Measurements from ENCODE around the gene LHX2. TPM values are rescaled to one million over a fixed set of nuclear protein-coding genes. Genes with fewer than 3 reads are reported as not detected.

Gene LHX2
- total and polyA plus RNA-seq, 5 donors, result 0.07 to 0.17 TPM; not detected in 3

- Histone ChIP-seq H3K4me3 (ENCODE audit: low read length) (no peak overlapping the region), H3K27me3 (ENCODE audit: control insufficient read depth, insufficient read depth) (no peaks in the 10 kb centered on the region), H3K27ac (ENCODE audit: low read length) (no peak overlapping the region), H3K4me1 (ENCODE audit: control insufficient read depth, insufficient read depth, low read length) (peaks cover 8% of the 10 kb centered on the region), H3K9me3 (ENCODE audit: control insufficient read depth, low read length) (no peaks in the 10 kb centered on the region)
- intact Hi-C loops (cut with DNase I), result no loop called here
- WGBS, result 5% methylated on average over 25 of the region's 25 CpGs
- ATAC-seq, result no peak
- DNase-seq, result no peak
These were observed 3.8 kb upstream of the LHX2 start for GRCh38 chr9:124007565-124008302.

- intact Hi-C loops (cut with DNase I), result no loop called here
- DNase-seq, result no peak
- 2% methylated on average over 38 of the region's 38 CpGs for WGBS
- Histone ChIP-seq H3K9me3 (ENCODE audit: control insufficient read depth, low read length) (no peaks in the 10 kb centered on the region), H3K27ac (ENCODE audit: low read length) (no peak overlapping the region), H3K27me3 (ENCODE audit: control insufficient read depth, insufficient read depth) (no peaks in the 10 kb centered on the region), H3K4me1 (ENCODE audit: control insufficient read depth, insufficient read depth, low read length) (peaks cover 8% of the 10 kb centered on the region), H3K4me3 (ENCODE audit: low read length) (peak overlapping the region; percentile 11)
- no peak for ATAC-seq
These were observed 3.3 kb upstream of the LHX2 start for GRCh38 chr9:124008303-124008693.

- H3K4me3 ChIP-seq (ENCODE audit: low read length), result peak overlapping the region; percentile 11
These were observed 2.7 kb upstream of the LHX2 start for GRCh38 chr9:124008694-124009530.

GRCh38 chr9:124009531-124010217, 1.9 kb upstream of the LHX2 start:
- WGBS, result 20% methylated on average over 29 of the region's 29 CpGs
- DNase-seq (no peak), ATAC-seq (no peak)
- peaks cover 8% of the 10 kb centered on the region for H3K4me1 ChIP-seq (ENCODE audit: control insufficient read depth, insufficient read depth, low read length)
- intact Hi-C loops (cut with DNase I), result loop anchor here in 1 of 4 donors (5.0 kb wide), 1 partner anchor 467 kb away; no protein-coding TSS in a partner anchor
- no peak overlapping the region for H3K4me3 ChIP-seq (ENCODE audit: low read length)
- H3K27ac ChIP-seq (ENCODE audit: low read length), result no peak overlapping the region
- H3K27me3 ChIP-seq (ENCODE audit: control insufficient read depth, insufficient read depth), result no peaks in the 10 kb centered on the region
- H3K9me3 ChIP-seq (ENCODE audit: control insufficient read depth, low read length), result no peaks in the 10 kb centered on the region

More at GRCh38 chr9:124008694-124009530, 2.7 kb upstream of the LHX2 start:
- H3K27ac ChIP-seq (ENCODE audit: low read length), result no peak overlapping the region
- WGBS, result 3% methylated on average over 65 of the region's 65 CpGs
- no peak for DNase-seq
- intact Hi-C loops (cut with DNase I), result no loop called here
- peaks cover 8% of the 10 kb centered on the region for H3K4me1 ChIP-seq (ENCODE audit: control insufficient read depth, insufficient read depth, low read length)
- no peak for ATAC-seq
- H3K9me3 ChIP-seq (ENCODE audit: control insufficient read depth, low read length), result no peaks in the 10 kb centered on the region
- no peaks in the 10 kb centered on the region for H3K27me3 ChIP-seq (ENCODE audit: control insufficient read depth, insufficient read depth)

GRCh38 chr9:124010303-124010664, 1.3 kb upstream of the LHX2 start:
- intact Hi-C loops (cut with DNase I), result loop anchor here in 1 of 4 donors (5.0 kb wide), 1 partner anchor 468 kb away; no protein-coding TSS in a partner anchor
- H3K4me1 ChIP-seq (ENCODE audit: control insufficient read depth, insufficient read depth, low read length), result peaks cover 8% of the 10 kb centered on the region

GRCh38 chr9:124010665-124011321, 775 bp upstream of the LHX2 start:
- intact Hi-C loops (cut with DNase I), result loop anchor here in 1 of 4 donors (5.0 kb wide), 1 partner anchor 468 kb away; no protein-coding TSS in a partner anchor
- peaks cover 8% of the 10 kb centered on the region for H3K4me1 ChIP-seq (ENCODE audit: control insufficient read depth, insufficient read depth, low read length)
- H3K9me3 ChIP-seq (ENCODE audit: control insufficient read depth, low read length), result no peaks in the 10 kb centered on the region
- peak overlapping the region; percentile 46 for H3K4me3 ChIP-seq (ENCODE audit: low read length)
- H3K27me3 ChIP-seq (ENCODE audit: control insufficient read depth, insufficient read depth), result no peaks in the 10 kb centered on the region
- 4% methylated on average over 34 of the region's 34 CpGs for WGBS
- ATAC-seq, result peak; percentile 17 to 50
- DNase-seq, result peak in 2 of 3 donors; percentile 57 to 70
- H3K27ac ChIP-seq (ENCODE audit: low read length), result no peak overlapping the region

More at GRCh38 chr9:124010303-124010664, 1.3 kb upstream of the LHX2 start:
- H3K27ac ChIP-seq (ENCODE audit: low read length), result no peak overlapping the region
- H3K27me3 ChIP-seq (ENCODE audit: control insufficient read depth, insufficient read depth), result no peaks in the 10 kb centered on the region
- no peak overlapping the region for H3K4me3 ChIP-seq (ENCODE audit: low read length)
- DNase-seq (no peak), ATAC-seq (no peak)
- WGBS, result 32% methylated on average over 9 of the region's 9 CpGs
- H3K9me3 ChIP-seq (ENCODE audit: control insufficient read depth, low read length), result no peaks in the 10 kb centered on the region

- H3K27ac ChIP-seq (ENCODE audit: low read length), result no peak overlapping the region
- H3K4me3 ChIP-seq (ENCODE audit: low read length), result peak overlapping the region; percentile 46
- H3K9me3 ChIP-seq (ENCODE audit: control insufficient read depth, low read length), result no peaks in the 10 kb centered on the region
- ATAC-seq, result no peak
- 15% methylated on average over 83 of the region's 83 CpGs for WGBS
- H3K27me3 ChIP-seq (ENCODE audit: control insufficient read depth, insufficient read depth), result no peaks in the 10 kb centered on the region
- H3K4me1 ChIP-seq (ENCODE audit: control insufficient read depth, insufficient read depth, low read length), result peaks cover 8% of the 10 kb centered on the region
- no peak for DNase-seq
- intact Hi-C loops (cut with DNase I), result loop anchor here in 1 of 4 donors (5.0 kb wide), 1 partner anchor 470 kb away; no protein-coding TSS in a partner anchor
These were observed 1.1 kb downstream of the LHX2 start for GRCh38 chr9:124012368-124013301.

GRCh38 chr9:124013309-124014210, 2.0 kb downstream of the LHX2 start:
- intact Hi-C loops (cut with DNase I), result loop anchor here in 1 of 4 donors (5.0 kb wide), 1 partner anchor 471 kb away; no protein-coding TSS in a partner anchor
- no peak for DNase-seq
- Histone ChIP-seq H3K27me3 (ENCODE audit: control insufficient read depth, insufficient read depth) (no peaks in the 10 kb centered on the region), H3K4me3 (ENCODE audit: low read length) (no peak overlapping the region), H3K9me3 (ENCODE audit: control insufficient read depth, low read length) (no peaks in the 10 kb centered on the region), H3K27ac (ENCODE audit: low read length) (no peak overlapping the region), H3K4me1 (ENCODE audit: control insufficient read depth, insufficient read depth, low read length) (peaks cover 4% of the 10 kb centered on the region)
- ATAC-seq, result no peak
- WGBS, result 31% methylated on average over 40 of the region's 40 CpGs
